Measurements from ENCODE around the gene CRMP1.
A peak's percentile ranks its signal among the peaks of the same experiment; 100 is the strongest.

Gene CRMP1

GRCh38 chr4:5916229-5916628 is 23.3 kb upstream of the CRMP1 start:
- no peak overlapping the region for H3K4me3 ChIP-seq
- no peak for TF ChIP-seq Cebpa-rat (IDR thresholded peaks at IDR 0.05)
- peaks cover 9 to 20% (median 15%) of the 10 kb centered on the region in 11 experiments; a peak in 19 of 22 replicates for H3K9me3 ChIP-seq (replicated peaks in 1 of 11)
- no peak overlapping the region for H3K27ac ChIP-seq
- H3K4me1 ChIP-seq, result peaks cover 0 to 52% (median 40%) of the 10 kb centered on the region in 10 experiments; a peak in 16 of 20 replicates
- H3K27me3 ChIP-seq, result 0 out of 22 replicates have a peak, but pooled peaks cover 0 to 6% (median 0%) of the 10 kb centered on the region in 11 experiments
- no peaks in the 10 kb centered on the region for H3K36me3 ChIP-seq
- no peak overlapping the region for H3K9ac ChIP-seq
- H3K4me2 ChIP-seq, result peak overlapping the region in 5 of 11 experiments; percentile 10 to 80 (median 48); a peak in 7 of 22 replicates
- H4K20me1 ChIP-seq, result peaks cover 0 to 10% (median 0%) of the 10 kb centered on the region in 11 experiments; a peak in 3 of 22 replicates

- TF ChIP-seq Cebpa-rat (IDR thresholded peaks at IDR 0.05), result no peak
- Histone ChIP-seq H3K4me2 (no peak overlapping the region), H4K20me1 (0 out of 22 replicates have a peak, but pooled peaks cover 0 to under 1% (median 0%) of the 10 kb centered on the region in 11 experiments), H3K9ac (no peak overlapping the region), H3K4me3 (no peak overlapping the region), H3K36me3 (no peaks in the 10 kb centered on the region), H3K27me3 (no peaks in the 10 kb centered on the region), H3K4me1 (peaks cover 0 to 24% (median 14%) of the 10 kb centered on the region in 10 experiments; a peak in 12 of 20 replicates), H3K9me3 (replicated peaks in 1 of 11) (peaks cover 13 to 40% (median 28%) of the 10 kb centered on the region in 11 experiments; a peak in 21 of 22 replicates), H3K27ac (no peak overlapping the region)
Measured at GRCh38 chr4:5913454-5913853, 20.6 kb upstream of the CRMP1 start.

- H3K4me2 ChIP-seq, result no peak overlapping the region
- H3K27me3 ChIP-seq, result no peaks in the 10 kb centered on the region
- no peak overlapping the region for H3K27ac ChIP-seq
- no peaks in the 10 kb centered on the region for H3K36me3 ChIP-seq
- H4K20me1 ChIP-seq, result no peaks in the 10 kb centered on the region
- peaks cover 19 to 49% (median 33%) of the 10 kb centered on the region in 11 experiments for H3K9me3 ChIP-seq (replicated peaks in 1 of 11)
- TF ChIP-seq Cebpa-rat (IDR thresholded peaks at IDR 0.05), result no peak
- H3K9ac ChIP-seq, result no peak overlapping the region
- H3K4me3 ChIP-seq, result no peak overlapping the region
- peaks cover 0 to 16% (median 11%) of the 10 kb centered on the region in 10 experiments; a peak in 8 of 20 replicates for H3K4me1 ChIP-seq
Measured at GRCh38 chr4:5912614-5913019, 19.7 kb upstream of the CRMP1 start.

- Histone ChIP-seq H3K36me3 (no peaks in the 10 kb centered on the region), H3K4me3 (no peak overlapping the region), H3K9ac (no peak overlapping the region), H3K4me1 (peaks cover 0 to 9% (median 0%) of the 10 kb centered on the region in 10 experiments; a peak in 3 of 20 replicates), H4K20me1 (no peaks in the 10 kb centered on the region), H3K4me2 (no peak overlapping the region), H3K9me3 (replicated peaks in 1 of 11) (peaks cover 26 to 56% (median 38%) of the 10 kb centered on the region in 11 experiments), H3K27me3 (no peaks in the 10 kb centered on the region), H3K27ac (no peak overlapping the region)
- no peak for TF ChIP-seq Cebpa-rat (IDR thresholded peaks at IDR 0.05)
Measured at GRCh38 chr4:5908876-5909427, 16.1 kb upstream of the CRMP1 start.

GRCh38 chr4:5906191-5906590 is 13.3 kb upstream of the CRMP1 start:
- Histone ChIP-seq H3K36me3 (no peaks in the 10 kb centered on the region), H3K27ac (no peak overlapping the region), H3K27me3 (no peaks in the 10 kb centered on the region), H3K4me3 (no peak overlapping the region), H3K4me2 (peak overlapping the region in 4 of 11 experiments; percentile 0 to 36 (median 16); a peak in 3 of 22 replicates), H3K9me3 (replicated peaks in 1 of 11) (peaks cover 16 to 36% (median 23%) of the 10 kb centered on the region in 11 experiments; a peak in 20 of 22 replicates), H4K20me1 (no peaks in the 10 kb centered on the region), H3K9ac (no peak overlapping the region), H3K4me1 (peaks cover 6 to 27% (median 13%) of the 10 kb centered on the region in 10 experiments; a peak in 19 of 20 replicates)
- no peak for TF ChIP-seq Cebpa-rat (IDR thresholded peaks at IDR 0.05)

- Histone ChIP-seq H3K36me3 (no peaks in the 10 kb centered on the region), H3K4me2 (peak overlapping the region in 4 of 11 experiments; percentile 0 to 36 (median 16); a peak in 2 of 22 replicates), H3K4me1 (peaks cover 6 to 32% (median 18%) of the 10 kb centered on the region in 10 experiments; a peak in 19 of 20 replicates), H3K9ac (no peak overlapping the region), H4K20me1 (no peaks in the 10 kb centered on the region), H3K27ac (no peak overlapping the region), H3K27me3 (no peaks in the 10 kb centered on the region), H3K9me3 (replicated peaks in 1 of 11) (peaks cover 15 to 33% (median 21%) of the 10 kb centered on the region in 11 experiments; a peak in 20 of 22 replicates), H3K4me3 (no peak overlapping the region)
- TF ChIP-seq Cebpa-rat (IDR thresholded peaks at IDR 0.05), result no peak
Measured at GRCh38 chr4:5905714-5906113, 12.8 kb upstream of the CRMP1 start.

GRCh38 chr4:5900844-5901243 is 8.0 kb upstream of the CRMP1 start:
- H3K36me3 ChIP-seq, result no peaks in the 10 kb centered on the region
- H3K9ac ChIP-seq, result no peak overlapping the region
- H3K9me3 ChIP-seq (replicated peaks in 1 of 11), result peaks cover 6 to 14% (median 9%) of the 10 kb centered on the region in 11 experiments; a peak in 21 of 22 replicates
- H3K27me3 ChIP-seq, result peaks cover 0 to 11% (median 0%) of the 10 kb centered on the region in 11 experiments; a peak in 2 of 22 replicates
- peaks cover 0 to 2% (median 0%) of the 10 kb centered on the region in 11 experiments; a peak in 1 of 22 replicates for H4K20me1 ChIP-seq
- TF ChIP-seq Cebpa-rat (IDR thresholded peaks at IDR 0.05), result no peak
- no peak overlapping the region for H3K4me3 ChIP-seq
- H3K27ac ChIP-seq, result no peak overlapping the region
- peaks cover 9 to 70% (median 48%) of the 10 kb centered on the region in 10 experiments; a peak in 19 of 20 replicates for H3K4me1 ChIP-seq
- H3K4me2 ChIP-seq, result peak overlapping the region in 9 of 11 experiments; percentile 20 to 87 (median 68); a peak in 17 of 22 replicates

- H3K4me3 ChIP-seq, result no peak overlapping the region
- H3K9me3 ChIP-seq (replicated peaks in 1 of 11), result peaks cover 6 to 14% (median 9%) of the 10 kb centered on the region in 11 experiments; a peak in 21 of 22 replicates
- no peak overlapping the region for H3K9ac ChIP-seq
- no peak overlapping the region for H3K27ac ChIP-seq
- no peaks in the 10 kb centered on the region for H3K36me3 ChIP-seq
- H3K4me1 ChIP-seq, result peaks cover 18 to 76% (median 58%) of the 10 kb centered on the region in 10 experiments
- no peak for TF ChIP-seq Cebpa-rat (IDR thresholded peaks at IDR 0.05)
- H3K4me2 ChIP-seq, result peak overlapping the region in 9 of 11 experiments; percentile 3 to 87 (median 68); a peak in 17 of 22 replicates
- peaks cover 0 to 18% (median 0%) of the 10 kb centered on the region in 11 experiments; a peak in 3 of 22 replicates for H3K27me3 ChIP-seq
- peaks cover 0 to 4% (median 0%) of the 10 kb centered on the region in 11 experiments; a peak in 4 of 22 replicates for H4K20me1 ChIP-seq
Measured at GRCh38 chr4:5899881-5900280, 7.0 kb upstream of the CRMP1 start.

- Histone ChIP-seq H3K27ac (no peak overlapping the region), H3K4me2 (peak overlapping the region in 9 of 11 experiments; percentile 3 to 87 (median 68); a peak in 17 of 22 replicates), H3K4me3 (no peak overlapping the region), H3K4me1 (peaks cover 21 to 81% (median 63%) of the 10 kb centered on the region in 10 experiments), H3K36me3 (no peaks in the 10 kb centered on the region), H3K9ac (no peak overlapping the region), H3K27me3 (peaks cover 0 to 23% (median 0%) of the 10 kb centered on the region in 11 experiments; a peak in 6 of 22 replicates), H3K9me3 (replicated peaks in 1 of 11) (peaks cover 6 to 14% (median 9%) of the 10 kb centered on the region in 11 experiments; a peak in 21 of 22 replicates), H4K20me1 (peaks cover 0 to 8% (median under 1%) of the 10 kb centered on the region in 11 experiments; a peak in 6 of 22 replicates)
- no peak for TF ChIP-seq Cebpa-rat (IDR thresholded peaks at IDR 0.05)
Measured at GRCh38 chr4:5899396-5899795, 6.5 kb upstream of the CRMP1 start.

Measured in BLaER1 treated with 17β-estradiol and CSF1 and Interleukin-3, amounts not matched to agents 10 nM and 100 nM (cell line).